GM19397 (cell line): ENCODE results near the gene REV3L.
A peak's percentile ranks its signal among the peaks of the same experiment; 100 is the strongest.
"Not testable (repeated sequence)": the region's sequence is repeated elsewhere in the genome, so short reads cannot be mapped to it uniquely, and the experiment has no call there.

ENCODE experiments used
- ATAC-seq: cut with Tn5 transposase; IDR thresholded peaks from one replicate; pipeline ENCODE4 v1.9.1; 2021; ENCODE audit warnings: mild to moderate bottlenecking, moderate library complexity; ENCODE audit not compliant: unreplicated experiment

REV3L gene, protein sequence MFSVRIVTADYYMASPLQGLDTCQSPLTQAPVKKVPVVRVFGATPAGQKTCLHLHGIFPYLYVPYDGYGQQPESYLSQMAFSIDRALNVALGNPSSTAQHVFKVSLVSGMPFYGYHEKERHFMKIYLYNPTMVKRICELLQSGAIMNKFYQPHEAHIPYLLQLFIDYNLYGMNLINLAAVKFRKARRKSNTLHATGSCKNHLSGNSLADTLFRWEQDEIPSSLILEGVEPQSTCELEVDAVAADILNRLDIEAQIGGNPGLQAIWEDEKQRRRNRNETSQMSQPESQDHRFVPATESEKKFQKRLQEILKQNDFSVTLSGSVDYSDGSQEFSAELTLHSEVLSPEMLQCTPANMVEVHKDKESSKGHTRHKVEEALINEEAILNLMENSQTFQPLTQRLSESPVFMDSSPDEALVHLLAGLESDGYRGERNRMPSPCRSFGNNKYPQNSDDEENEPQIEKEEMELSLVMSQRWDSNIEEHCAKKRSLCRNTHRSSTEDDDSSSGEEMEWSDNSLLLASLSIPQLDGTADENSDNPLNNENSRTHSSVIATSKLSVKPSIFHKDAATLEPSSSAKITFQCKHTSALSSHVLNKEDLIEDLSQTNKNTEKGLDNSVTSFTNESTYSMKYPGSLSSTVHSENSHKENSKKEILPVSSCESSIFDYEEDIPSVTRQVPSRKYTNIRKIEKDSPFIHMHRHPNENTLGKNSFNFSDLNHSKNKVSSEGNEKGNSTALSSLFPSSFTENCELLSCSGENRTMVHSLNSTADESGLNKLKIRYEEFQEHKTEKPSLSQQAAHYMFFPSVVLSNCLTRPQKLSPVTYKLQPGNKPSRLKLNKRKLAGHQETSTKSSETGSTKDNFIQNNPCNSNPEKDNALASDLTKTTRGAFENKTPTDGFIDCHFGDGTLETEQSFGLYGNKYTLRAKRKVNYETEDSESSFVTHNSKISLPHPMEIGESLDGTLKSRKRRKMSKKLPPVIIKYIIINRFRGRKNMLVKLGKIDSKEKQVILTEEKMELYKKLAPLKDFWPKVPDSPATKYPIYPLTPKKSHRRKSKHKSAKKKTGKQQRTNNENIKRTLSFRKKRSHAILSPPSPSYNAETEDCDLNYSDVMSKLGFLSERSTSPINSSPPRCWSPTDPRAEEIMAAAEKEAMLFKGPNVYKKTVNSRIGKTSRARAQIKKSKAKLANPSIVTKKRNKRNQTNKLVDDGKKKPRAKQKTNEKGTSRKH (N-terminal part only)

GRCh38 chr6:111482959-111483735 lies at the start of gene REV3L:
Gene REV3L (minus strand): TSS chr6:111483218. CDS start chr6:111482888, 330 bp downstream.
- peak; percentile 41 for ATAC-seq

- no peak for ATAC-seq
Measured at GRCh38 chr6:111531185-111531584, 48.2 kb upstream of the REV3L start.

- ATAC-seq: no peak
Measured at GRCh38 chr6:111530667-111531066, 47.6 kb upstream of the REV3L start.

DNA sequence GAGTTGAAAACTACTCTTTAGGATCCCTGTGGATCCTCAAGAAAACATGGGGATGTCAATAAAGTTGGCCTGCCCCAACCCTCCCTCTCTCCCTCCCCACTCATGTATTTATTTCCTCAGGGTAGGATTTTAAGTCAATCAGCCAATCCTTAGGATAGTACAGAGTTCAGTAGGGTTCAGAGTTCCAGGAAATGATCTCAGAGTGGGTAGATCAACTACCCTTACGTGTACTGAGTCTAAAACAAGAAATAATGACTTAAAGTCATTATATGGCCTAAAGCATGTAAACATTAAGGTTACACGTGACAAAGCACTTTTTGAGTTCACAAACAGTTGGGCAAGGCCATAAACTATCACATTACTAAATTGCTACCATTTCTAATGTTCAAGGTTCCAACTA lies 47.2 kb upstream of the REV3L start:
- ATAC-seq: no peak

GRCh38 chr6:111527367-111527766 lies 44.3 kb upstream of the REV3L start:
- no peak for ATAC-seq

- no peak for ATAC-seq
Measured at GRCh38 chr6:111524735-111525134, 41.7 kb upstream of the REV3L start.

DNA sequence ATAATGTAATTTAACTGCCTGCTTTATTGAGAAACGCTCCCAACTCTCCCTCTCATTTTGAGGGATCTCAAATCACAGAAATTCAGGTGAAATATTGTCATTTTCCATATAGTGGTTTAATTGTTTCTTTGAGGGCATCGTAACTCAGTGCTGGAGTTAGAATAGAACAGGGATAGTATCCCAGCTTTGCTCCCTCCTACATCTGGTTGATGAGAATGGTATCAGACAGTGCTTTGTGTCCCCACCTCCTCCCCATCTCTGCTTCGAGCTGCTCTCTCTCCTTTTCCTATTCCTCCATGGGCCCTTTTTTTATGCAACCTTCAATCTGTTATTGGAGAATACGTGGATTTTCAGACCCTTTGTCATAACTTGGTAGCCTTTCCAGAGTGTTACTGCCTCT lies 41.2 kb upstream of the REV3L start:
- no peak for ATAC-seq

GRCh38 chr6:111523484-111524167 lies 40.6 kb upstream of the REV3L start:
- ATAC-seq: no peak

DNA sequence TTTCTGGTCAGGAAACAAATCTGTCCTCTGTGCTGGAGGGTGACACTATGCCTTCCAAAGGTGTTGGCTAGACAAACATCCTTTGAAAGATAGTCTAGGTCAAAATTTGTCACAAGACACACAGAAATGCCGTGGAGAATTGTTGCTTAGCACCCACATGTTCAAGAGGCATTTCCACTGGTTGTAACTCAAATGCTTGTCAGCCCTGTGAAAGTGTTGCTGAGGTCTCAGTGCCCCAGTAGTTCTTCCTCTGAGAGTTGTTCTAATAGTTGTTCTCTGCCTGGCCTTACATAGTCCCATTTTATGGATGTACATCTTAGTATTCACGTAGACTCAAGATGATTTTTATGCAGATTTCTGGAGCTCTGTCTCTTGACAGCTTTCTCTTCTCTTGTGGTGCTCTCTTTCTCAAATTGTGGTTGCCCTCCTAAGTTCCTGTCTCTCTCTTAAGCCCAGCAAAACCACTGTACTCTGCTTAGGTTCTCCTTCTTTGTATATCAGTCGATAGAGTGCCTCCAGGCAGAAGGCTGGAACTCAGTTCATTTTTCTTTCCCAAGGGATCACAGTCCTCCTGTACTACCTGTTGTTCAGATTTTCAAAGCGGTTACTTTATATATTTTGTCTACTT lies 39.5 kb upstream of the REV3L start:
- no peak for ATAC-seq

DNA sequence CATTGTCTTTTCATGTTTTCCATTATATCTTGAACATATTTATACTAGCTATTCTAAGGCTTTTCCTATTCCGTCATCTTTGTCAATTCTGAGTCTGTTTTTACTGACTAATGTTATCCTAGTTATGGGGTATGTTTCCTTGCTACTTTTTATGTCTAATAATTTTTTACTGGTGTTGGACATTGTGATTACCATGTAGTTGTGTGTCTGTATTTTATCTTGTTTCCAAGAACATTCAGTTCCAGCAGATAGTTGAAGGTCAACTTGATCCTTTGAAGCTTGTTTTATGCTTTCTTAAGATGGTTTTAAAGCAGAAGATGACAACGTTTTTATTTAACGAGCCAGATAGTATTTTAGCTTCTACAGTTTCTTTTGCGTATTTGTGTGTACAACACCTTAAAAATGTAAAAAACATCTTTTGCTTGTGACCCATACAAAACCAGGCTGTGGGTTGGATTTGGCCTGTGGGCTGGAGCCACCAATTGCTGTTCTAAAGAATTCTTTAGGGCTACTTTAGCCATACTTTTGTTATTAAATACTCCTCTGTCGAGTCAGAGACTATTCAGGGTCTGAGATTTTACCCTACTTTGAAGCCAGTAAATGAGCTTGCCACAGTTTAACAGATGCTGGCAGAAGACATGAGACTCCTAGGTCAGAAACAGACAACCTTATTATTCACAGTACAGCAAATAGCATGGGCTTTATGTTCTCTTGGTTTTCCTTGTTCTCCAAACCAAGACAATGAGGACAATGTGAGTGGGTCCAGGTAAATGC lies 38.7 kb upstream of the REV3L start:
- no peak for ATAC-seq

GRCh38 chr6:111520524-111520923 lies 37.5 kb upstream of the REV3L start:
- no peak for ATAC-seq

- ATAC-seq: no peak
Measured at GRCh38 chr6:111517965-111518364, 34.9 kb upstream of the REV3L start.

DNA sequence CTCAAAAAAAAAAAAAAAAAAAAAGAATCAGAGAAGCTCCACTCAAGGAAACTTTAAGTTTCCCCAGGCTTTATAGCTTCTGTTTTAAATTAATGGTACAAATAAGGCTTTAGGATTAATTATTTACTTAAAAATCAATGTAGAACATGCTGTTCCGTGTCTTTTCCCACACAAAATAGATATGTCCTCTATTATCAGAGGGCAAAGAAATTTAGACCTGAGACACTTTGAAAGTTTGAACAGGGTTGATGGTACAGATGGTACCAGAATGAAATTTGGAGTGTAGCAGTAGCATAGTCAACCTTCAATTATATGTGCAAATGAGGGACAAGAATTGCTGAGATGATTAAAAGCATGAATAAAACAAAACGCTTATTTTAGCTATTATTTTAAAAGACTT lies 32.2 kb upstream of the REV3L start:
- ATAC-seq: no peak

GRCh38 chr6:111514531-111514930 lies 31.5 kb upstream of the REV3L start:
- not testable (repeated sequence) for ATAC-seq

DNA sequence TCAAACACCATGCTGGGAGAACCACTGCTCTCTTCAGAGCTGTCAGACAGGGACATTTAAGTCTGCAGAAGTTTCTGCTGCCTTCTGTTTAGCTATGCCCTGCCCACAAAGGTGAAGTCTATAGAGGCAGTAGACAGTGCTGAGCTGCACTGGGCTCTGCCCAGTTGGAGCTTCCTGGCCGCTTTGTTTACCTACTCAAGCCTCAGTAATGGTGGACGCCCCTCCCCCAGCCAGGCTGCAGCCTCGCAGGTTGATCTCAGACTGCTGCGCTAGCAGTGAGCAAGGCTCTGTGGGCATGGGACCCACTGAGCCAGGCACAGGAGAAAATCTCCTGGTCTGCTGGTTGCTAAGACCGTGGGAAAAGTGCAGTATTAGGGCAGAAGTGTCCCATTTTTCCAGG lies 24.2 kb upstream of the REV3L start:
- ATAC-seq: not testable (repeated sequence)

- not testable (repeated sequence) for ATAC-seq
Measured at GRCh38 chr6:111505498-111505897, 22.5 kb upstream of the REV3L start.

DNA sequence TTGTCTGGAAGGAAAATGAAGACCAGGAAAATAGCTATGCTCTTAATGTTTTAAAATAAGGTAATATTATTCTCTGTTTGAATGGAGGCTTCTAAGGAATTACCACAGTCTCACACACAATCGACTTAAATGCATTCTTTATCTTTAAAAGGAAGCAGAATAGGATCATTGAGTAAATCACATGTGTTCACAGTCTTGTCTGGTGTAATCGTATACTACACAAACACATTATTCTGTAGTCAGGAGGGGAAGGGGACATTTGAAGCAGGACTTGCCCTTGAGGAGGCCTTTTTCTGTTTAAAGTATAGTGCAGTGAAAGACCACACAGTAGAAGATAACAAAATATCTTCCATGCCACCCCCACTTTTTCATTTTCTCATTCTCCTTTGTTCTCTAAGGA lies 20.6 kb upstream of the REV3L start:
- no peak for ATAC-seq

- no peak for ATAC-seq
Measured at GRCh38 chr6:111503194-111503593, 20.2 kb upstream of the REV3L start.

- ATAC-seq: no peak
Measured at GRCh38 chr6:111502154-111502553, 19.1 kb upstream of the REV3L start.
